Panc1 (cell line): Measurements from ENCODE around the gene MRPL48. TPM values are rescaled to one million over a fixed set of nuclear protein-coding genes. Genes with fewer than 3 reads are reported as not detected.

ENCODE experiments used
- ATAC-seq: fragments of 200-7000 bp; cut with Tn5 transposase; 2 replicates; pipeline ENCODE4 v1.9.1; 2020; ENCODE audit warnings: mild to moderate bottlenecking, moderate library complexity
- BruUV-seq: library from RNA; stranded (reverse); fragments of 400-500 nt; replicated peaks from 2 replicates; lab custom pipeline; 2021; lab: Mats Ljungman, UMichigan
- CTCF ChIA-PET: fragments of 300-600 bp; sonication (Branson Sonifier 250); formaldehyde crosslinking; loops from one replicate; lab custom pipeline; 2022; ENCODE audit warnings: antibody characterized with exemption; lab: Charles Lee
- POLR2A ChIA-PET: fragments of 300-600 bp; sonication (Branson Sonifier 250); formaldehyde crosslinking; loops from one replicate; lab custom pipeline; 2022; ENCODE audit warnings: antibody characterized with exemption; lab: Charles Lee
- DNase-seq: peaks from one replicate; pipeline ENCODE4 v3.0.0-alpha.2; 2010; ENCODE audit warnings: low read depth, low spot score
- H3K27ac ChIP-seq: 2 replicates; pipeline ENCODE4 v1.5.1; 2011; ENCODE audit warnings: mild to moderate bottlenecking, low read length, inconsistent platforms
- H3K27me3 ChIP-seq: fragments of 200-500 bp; sonication (Bioruptor generic); 2 replicates; pipeline ENCODE4 v1.6.0; 2014; ENCODE audit warnings: low read length, inconsistent platforms; ENCODE audit not compliant: control insufficient read depth, insufficient read depth
- H3K36me3 ChIP-seq: fragments of 200-500 bp; sonication (Bioruptor generic); 2 replicates; pipeline ENCODE4 v1.5.1; 2014; ENCODE audit warnings: inconsistent platforms, mild to moderate bottlenecking, low read length, moderate library complexity; ENCODE audit not compliant: control insufficient read depth, insufficient read depth
- H3K4me1 ChIP-seq: 2 replicates; pipeline ENCODE4 v1.5.1; 2011; ENCODE audit warnings: inconsistent platforms, mild to moderate bottlenecking, low read length, moderate library complexity; ENCODE audit not compliant: control insufficient read depth, insufficient read depth
- H3K4me3 ChIP-seq, 2 experiments: 2 replicates each; pipeline ENCODE4 v1.5.1; 2011 to 2012; ENCODE audit warnings: low read depth in 2 of 2, low read length in 2 of 2, mild to moderate bottlenecking in 2 of 2, inconsistent platforms in 1 of 2, moderate library complexity in 1 of 2
- H3K9me3 ChIP-seq: fragments of 200-500 bp; sonication (Bioruptor generic); 2 replicates; pipeline ENCODE4 v1.5.1; 2014; ENCODE audit warnings: low read depth, mild to moderate bottlenecking, inconsistent platforms, low read length, moderate library complexity; ENCODE audit not compliant: control insufficient read depth, insufficient read depth
- CTCF ChIP-seq: fragments of 450-650 bp; IDR thresholded peaks from 2 replicates; pipeline ENCODE4 v1.5.1; 2017; ENCODE audit warnings: mild to moderate bottlenecking
- POLR2AphosphoS5 ChIP-seq: IDR thresholded peaks from 2 replicates; pipeline ENCODE4 v1.6.1; 2012; ENCODE audit warnings: mild to moderate bottlenecking, low read depth, low read length, moderate library complexity
- SIN3A ChIP-seq: IDR thresholded peaks from 2 replicates; pipeline ENCODE4 v1.6.1; 2012; ENCODE audit warnings: low read depth, mild to moderate bottlenecking, low read length, moderate library complexity, borderline replicate concordance; ENCODE audit not compliant: insufficient read depth
- TCF7L2 ChIP-seq: IDR thresholded peaks from 2 replicates; pipeline ENCODE4 v1.6.1; 2011; ENCODE audit warnings: mild to moderate bottlenecking, low read depth, low read length, inconsistent platforms
- in situ Hi-C: cut with HindIII; loops from 2 replicates; pipeline ENCODE4 v1.10.0; 2016; ENCODE audit warnings: low sequenced_read_pairs, low pct_unique_long_range_greater_than_20kb
- intact Hi-C: fragments of 100-400 bp; cut with micrococcal nuclease; formaldehyde crosslinking; loops from one replicate; pipeline ENCODE4 v1.10.0; 2022; ENCODE audit not compliant: unreplicated experiment
- total RNA-seq: library from RNA; stranded (reverse); gene quantifications from one replicate; pipeline ENCODE4 v1.2.1, GENCODE V29; 2021; ENCODE audit not compliant: unreplicated experiment
- TF ChIP-seq, protein P1 (sequence below), 2 experiments: IDR thresholded peaks; 2 replicates each; pipeline ENCODE4 v1.6.1; 2011 to 2012; ENCODE audit warnings: low read depth in 2 of 2, control low read depth in 1 of 2, low read length in 1 of 2, mild to moderate bottlenecking in 1 of 2, moderate library complexity in 1 of 2; ENCODE audit not compliant: insufficient read depth in 1 of 2

Gene MRPL48
- total RNA-seq, 1 experiment from 2014 or later: 42.0 TPM

GRCh38 chr11:73866586-73866996 is 78.9 kb downstream of the MRPL48 start:
- ChIA-PET POLR2A (no interaction called here), CTCF (no interaction called here)
- TF ChIP-seq, protein P1, sequence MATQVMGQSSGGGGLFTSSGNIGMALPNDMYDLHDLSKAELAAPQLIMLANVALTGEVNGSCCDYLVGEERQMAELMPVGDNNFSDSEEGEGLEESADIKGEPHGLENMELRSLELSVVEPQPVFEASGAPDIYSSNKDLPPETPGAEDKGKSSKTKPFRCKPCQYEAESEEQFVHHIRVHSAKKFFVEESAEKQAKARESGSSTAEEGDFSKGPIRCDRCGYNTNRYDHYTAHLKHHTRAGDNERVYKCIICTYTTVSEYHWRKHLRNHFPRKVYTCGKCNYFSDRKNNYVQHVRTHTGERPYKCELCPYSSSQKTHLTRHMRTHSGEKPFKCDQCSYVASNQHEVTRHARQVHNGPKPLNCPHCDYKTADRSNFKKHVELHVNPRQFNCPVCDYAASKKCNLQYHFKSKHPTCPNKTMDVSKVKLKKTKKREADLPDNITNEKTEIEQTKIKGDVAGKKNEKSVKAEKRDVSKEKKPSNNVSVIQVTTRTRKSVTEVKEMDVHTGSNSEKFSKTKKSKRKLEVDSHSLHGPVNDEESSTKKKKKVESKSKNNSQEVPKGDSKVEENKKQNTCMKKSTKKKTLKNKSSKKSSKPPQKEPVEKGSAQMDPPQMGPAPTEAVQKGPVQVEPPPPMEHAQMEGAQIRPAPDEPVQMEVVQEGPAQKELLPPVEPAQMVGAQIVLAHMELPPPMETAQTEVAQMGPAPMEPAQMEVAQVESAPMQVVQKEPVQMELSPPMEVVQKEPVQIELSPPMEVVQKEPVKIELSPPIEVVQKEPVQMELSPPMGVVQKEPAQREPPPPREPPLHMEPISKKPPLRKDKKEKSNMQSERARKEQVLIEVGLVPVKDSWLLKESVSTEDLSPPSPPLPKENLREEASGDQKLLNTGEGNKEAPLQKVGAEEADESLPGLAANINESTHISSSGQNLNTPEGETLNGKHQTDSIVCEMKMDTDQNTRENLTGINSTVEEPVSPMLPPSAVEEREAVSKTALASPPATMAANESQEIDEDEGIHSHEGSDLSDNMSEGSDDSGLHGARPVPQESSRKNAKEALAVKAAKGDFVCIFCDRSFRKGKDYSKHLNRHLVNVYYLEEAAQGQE (IDR thresholded peaks at IDR 0.05; ENCODE audit: insufficient read depth in 1 of 2, low read depth in 2 of 2, low read length in 1 of 2): no peak
- TF ChIP-seq TCF7L2 (no peak), POLR2AphosphoS5 (no peak), SIN3A (no peak), CTCF (no peak)
- Histone ChIP-seq H3K4me1 (peaks cover 6% of the 10 kb centered on the region), H3K36me3 (no peaks in the 10 kb centered on the region), H3K9me3 (no peaks in the 10 kb centered on the region), H3K27ac (no peak overlapping the region), H3K27me3 (no peaks in the 10 kb centered on the region), H3K4me3 (no peak overlapping the region)
- BruUV-seq: no TSS peak
- intact Hi-C loops: no loop called here
- DNase-seq (peak; percentile 80), ATAC-seq (peak; percentile 32; the same call in 1 of the 2 replicates)
- in situ Hi-C loops: no loop called here

- H3K4me1 ChIP-seq: peaks cover 6% of the 10 kb centered on the region
- peaks cover 11% of the 10 kb centered on the region for H3K36me3 ChIP-seq
- ATAC-seq (peak; percentile 33; the same call in 1 of the 2 replicates), DNase-seq (no peak)
- ChIA-PET CTCF (no interaction called here), POLR2A (no interaction called here)
- H3K4me3 ChIP-seq: no peak overlapping the region
- intact Hi-C loops (no loop called here), in situ Hi-C loops (no loop called here)
- H3K27ac ChIP-seq: no peak overlapping the region
- TF ChIP-seq POLR2AphosphoS5: peak; percentile 15; the same call in 1 of the 2 replicates
- TF ChIP-seq TCF7L2: no peak
- TF ChIP-seq SIN3A: no peak
- H3K27me3 ChIP-seq: no peaks in the 10 kb centered on the region
- BruUV-seq: no TSS peak
- H3K9me3 ChIP-seq: no peaks in the 10 kb centered on the region
Measured at GRCh38 chr11:73869332-73869949, 81.8 kb downstream of the MRPL48 start.

DNA sequence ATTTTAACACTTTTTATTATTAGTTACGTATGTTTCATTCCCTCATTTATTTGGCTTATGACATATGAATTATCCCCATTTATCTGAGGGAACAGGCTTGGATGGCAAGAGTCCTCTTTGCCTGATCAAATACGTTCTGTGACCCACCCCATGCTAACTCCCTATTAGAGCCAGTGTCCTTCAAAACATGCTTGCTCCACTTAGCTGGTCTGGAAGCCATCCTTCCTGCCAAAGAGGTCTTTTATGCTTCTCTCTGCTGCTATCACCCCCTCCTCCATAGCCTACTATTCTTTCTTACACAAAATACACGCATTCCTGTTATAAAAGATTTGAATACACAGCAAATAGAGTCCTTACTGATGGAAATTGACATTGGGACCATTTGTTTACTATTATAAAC is 82.6 kb downstream of the MRPL48 start:
- ATAC-seq (peak; percentile 15; the same call in 1 of the 2 replicates), DNase-seq (no peak)
- no peak for TF ChIP-seq CTCF
- TF ChIP-seq SIN3A: no peak
- POLR2A ChIA-PET: interaction anchor here (0.6 to 0.9 kb wide), 2 partner anchors 91 to 109 kb away, joined by 3 to 5 read pairs; no protein-coding TSS in a partner anchor
- no peaks in the 10 kb centered on the region for H3K27me3 ChIP-seq
- intact Hi-C loops (no loop called here), in situ Hi-C loops (no loop called here)
- H3K4me3 ChIP-seq: no peak overlapping the region
- H3K9me3 ChIP-seq: no peaks in the 10 kb centered on the region
- peaks cover 11% of the 10 kb centered on the region for H3K36me3 ChIP-seq
- CTCF ChIA-PET: no interaction called here
- no peak overlapping the region for H3K27ac ChIP-seq
- peaks cover 9% of the 10 kb centered on the region for H3K4me1 ChIP-seq
- BruUV-seq: no TSS peak
